Hematopoietic multipotent progenitor cell (in vitro differentiated cells): ENCODE data around the gene B3GALT6. TPM values are rescaled to one million over a fixed set of nuclear protein-coding genes. Genes with fewer than 3 reads are reported as not detected.
"Not testable (repeated sequence)": the region's sequence is repeated elsewhere in the genome, so short reads cannot be mapped to it uniquely, and the experiment has no call there.

Source experiments
- DNase-seq, 3 donors: peaks; one replicate each; pipeline ENCODE4 v3.0.0-alpha.2; 2011 to 2015; ENCODE audit warnings: low read depth in 2 of 3, low spot score in 2 of 3
- total RNA-seq: library from RNA; depleted of rRNA; stranded (reverse); fragments of >200 nt; gene quantifications from one replicate; pipeline ENCODE4 v1.2.3, GENCODE V29; 2012

B3GALT6 gene
- total RNA-seq, 1 donor = 38.5 TPM

DNA sequence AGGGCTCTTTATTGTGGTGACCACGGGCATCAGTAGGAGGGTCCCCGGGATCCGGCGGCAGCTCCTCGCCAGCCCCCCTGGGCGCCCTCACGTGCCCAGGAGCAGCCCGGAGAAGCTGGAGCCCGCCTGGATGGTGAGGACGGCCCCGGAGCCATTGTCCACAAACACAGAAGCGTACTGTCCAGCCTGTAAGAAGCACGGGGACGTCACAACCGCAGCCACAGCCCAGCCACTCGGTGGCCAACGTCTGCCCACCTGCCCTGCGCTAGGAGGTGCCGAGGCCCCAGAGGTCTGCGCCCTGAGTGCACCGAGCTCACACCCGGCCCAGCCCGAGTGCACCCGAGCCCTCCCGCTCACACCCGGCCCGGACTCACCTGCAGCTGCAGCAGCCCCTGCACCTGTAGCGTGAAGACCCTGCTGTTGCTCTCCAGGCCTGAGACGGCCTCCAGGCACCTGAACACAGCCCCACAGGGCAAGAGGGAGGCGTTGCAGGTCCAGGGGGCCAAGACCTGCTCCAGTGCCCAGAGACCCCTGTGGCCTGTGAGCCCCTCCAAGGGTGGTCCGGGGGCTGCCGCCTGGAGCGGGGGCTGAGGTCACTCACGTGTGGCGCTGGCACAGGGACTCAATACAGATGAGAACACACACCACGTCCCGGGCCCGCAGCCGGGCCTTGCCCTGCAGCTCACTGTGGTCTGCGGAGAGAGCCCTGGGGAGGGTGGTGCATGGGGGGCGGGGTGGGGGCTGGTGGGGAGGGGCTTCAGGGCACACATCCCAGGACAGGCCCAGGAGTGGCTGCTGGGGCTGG lies 10.6 kb downstream of the B3GALT6 start:
- DNase-seq = no peak

DNA sequence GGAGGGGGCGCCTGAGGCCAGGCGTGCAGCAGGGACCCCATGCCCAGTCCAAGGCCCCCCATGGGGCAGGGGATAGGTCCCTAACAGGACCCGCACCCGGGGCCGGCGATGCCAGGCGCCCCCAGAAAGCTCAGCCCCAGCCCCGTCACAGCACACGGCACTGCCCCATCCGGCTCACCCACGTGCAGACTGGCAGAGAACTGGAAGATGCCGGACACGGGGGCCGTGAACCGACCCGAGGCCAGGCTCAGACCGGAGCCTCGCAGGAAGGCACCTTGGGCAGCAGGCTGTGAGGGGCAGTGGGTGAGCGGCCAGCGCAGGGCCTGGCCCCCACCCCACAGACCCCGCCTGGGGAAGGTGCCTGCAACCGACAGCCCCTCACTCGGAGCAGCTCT lies 11.2 kb downstream of the B3GALT6 start:
- DNase-seq = no peak

DNA sequence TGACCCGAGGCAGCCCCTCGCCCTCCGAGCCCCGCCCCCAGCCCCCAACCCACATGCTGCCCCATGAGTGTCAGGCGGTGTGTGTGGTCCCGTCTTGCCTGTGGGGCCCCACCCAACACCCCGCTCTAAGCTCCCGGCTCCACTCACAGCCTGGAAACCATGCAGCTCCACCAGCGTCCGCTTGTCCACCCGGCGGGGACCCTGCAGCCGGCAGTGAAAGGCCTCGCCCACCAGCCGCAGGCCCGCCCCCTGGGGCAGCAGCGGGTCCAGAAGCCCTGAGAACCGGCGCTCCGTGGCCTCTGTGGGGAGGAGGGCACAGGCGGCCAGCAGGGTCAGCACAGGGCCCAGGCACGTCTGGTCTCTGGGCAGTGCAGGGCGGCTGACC lies 11.8 kb downstream of the B3GALT6 start:
- no peak for DNase-seq

DNA sequence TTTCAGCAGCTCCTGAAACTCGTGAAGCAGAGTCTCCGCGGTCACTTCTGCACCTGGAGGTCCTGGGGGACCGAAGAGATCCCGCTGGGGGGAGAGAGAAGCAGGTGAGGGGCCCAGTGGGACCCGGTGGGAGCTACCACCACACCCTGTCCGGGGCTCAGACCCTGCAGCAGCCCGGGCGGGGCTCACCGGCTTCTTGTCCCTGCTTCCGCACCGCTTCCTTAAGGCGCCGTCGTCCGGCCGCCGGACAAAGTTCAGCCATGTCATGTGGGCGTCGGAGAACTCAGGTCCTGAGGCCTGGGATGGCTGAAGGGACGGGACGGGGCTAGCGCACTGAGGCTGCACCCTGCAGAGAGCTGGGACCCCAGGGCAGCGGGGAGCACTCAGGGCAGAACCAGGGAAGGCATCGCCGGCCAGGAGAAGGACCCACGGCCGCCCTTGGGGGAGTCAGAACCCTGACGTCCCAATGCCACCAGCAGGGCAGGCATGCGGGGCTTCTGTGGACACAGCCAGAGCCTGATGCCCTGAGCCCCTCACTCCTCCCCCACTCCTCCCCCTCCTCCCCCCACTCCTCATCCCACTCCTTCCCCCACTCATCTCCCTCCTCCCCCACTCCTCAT lies 12.3 kb downstream of the B3GALT6 start:
- DNase-seq = no peak

DNA sequence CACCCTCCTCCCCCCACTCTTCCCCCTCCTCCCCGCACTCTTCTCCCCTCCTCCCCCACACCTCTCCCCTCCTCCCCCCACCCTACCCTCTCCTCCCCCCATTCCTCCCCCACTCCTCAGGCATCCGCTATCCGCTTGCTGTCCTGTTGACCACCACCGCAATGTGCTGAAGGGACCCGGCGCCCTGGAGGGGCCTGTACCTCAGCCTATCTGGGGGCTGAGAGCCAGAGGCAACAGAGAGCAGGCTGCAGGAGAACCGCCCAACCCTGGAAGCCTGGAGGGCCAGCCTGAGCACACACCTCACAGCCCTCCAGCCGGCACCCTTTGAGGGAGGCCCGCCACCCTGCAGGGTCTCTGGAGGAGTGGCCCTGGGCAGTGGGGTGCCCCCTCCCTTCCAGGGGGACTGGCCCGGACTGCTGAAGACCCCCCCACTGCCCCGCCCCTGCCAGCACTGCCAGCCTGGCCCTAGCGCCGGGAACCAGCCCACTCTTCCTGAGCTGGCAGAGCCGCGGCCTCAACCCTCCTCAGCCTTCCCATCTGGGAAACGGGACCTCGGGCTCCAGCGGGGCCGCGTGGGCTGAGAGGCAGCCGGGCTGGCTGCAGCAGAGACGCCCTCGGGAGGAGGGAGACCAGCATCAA lies 13.3 kb downstream of the B3GALT6 start:
- no peak for DNase-seq

DNA sequence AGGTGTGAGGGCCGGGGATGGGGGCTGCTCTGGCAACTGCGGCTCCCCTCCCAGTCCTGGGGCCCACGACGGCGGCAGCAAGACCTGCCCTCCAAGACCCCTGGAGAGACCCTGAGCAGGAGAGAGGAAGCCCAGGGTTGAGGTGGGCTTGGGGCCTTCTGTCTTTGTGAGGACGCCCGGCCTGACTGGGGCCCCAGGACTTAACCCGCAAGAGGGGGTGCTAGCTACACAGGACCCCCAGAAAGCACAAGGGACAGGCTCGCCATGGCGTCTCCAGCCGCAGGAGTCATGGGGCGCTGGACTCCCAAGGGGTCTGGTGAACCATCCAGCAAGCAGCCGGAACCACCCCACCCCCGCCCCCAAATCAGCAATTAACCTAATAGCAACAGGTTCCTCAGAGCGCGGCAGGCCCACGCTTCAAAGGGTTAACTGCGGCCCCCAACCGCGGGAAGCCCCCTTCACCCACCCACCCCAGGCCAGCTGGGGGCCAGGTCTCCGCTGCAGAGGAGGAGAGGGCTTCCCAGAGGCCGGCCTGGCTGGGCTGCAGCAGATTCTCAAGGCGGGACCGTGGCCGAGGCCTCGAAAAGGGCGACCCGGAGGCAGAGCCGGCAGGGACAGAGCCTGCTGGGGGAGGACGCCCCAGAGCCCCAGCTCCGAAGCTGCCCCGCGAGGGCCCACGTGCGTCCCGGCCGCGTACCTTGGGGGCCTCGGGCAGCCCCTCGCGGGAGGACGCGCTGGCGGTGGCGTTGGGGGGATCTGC lies 14.0 kb downstream of the B3GALT6 start:
- no peak for DNase-seq

DNA sequence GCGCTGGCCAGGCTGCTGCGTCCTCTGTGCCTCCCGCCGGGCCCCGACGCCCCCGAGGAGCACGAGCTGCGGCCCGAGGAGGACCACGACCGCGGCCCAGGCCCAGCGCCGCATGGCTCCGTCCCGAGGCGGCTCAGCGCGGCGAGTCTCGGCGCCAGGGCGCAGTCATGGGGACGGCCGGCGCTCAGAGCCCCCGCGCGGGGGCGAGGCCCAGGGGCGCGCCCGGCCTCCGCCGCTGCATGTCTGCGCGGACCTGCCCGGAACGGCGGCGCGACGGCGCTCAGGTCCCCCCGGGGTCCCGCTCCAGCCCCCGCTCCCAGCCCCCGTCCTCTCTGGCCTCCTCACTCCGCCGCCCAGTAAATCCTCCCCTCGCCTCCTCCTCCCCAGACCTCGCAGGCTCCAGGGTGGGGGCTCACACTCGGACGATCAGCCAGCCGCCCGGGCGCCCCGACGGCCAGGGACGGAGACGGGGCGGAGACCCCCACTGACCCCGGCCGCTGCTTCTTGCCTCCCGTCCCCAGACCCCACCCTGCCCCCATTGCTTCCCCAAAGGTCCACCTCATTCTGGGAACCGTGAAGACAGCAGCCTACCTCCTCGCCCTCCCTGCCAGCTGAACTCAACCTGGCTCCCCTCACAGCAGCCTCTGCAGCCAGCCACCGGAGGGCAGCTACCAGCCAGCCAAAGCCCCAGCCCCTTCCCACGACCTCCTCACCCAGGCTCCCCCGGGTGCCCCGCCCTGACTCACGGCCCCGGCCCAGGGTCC lies 14.7 kb downstream of the B3GALT6 start, which contains the start of gene C1QTNF12:
TSS of gene C1QTNF12 (minus strand) at position 146 of the 764 bp plus-strand sequence. CDS start at position 114, 32 bp downstream.
- peak in 1 of 3 donors; percentile 16 for DNase-seq

DNA sequence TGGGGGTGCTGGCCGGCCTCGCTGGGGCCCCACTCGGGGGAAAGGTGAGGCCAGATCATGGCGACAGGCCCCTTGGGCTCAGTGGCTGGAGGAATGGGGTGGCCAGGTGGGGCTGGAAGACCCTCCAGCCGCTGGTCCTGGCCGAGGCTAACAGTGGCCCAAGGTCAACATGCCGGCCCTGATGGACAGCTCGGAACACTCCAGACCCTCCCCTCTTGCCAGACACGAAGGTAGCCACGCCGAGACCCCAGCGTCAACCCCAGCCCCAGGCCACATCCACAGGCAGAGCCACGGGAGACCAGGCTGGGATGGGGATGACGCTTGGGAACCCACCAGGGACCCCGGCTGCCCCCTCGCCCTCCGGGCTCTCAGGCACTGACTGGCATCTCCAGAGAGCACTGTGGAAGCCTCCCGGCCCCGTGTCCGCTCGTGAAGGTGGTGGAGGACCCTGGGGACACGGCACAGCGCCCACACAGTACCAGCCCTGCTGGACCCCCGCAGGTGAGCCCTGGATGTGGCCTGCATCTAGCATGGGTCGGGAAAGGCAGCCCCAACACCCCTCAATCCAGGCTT lies 15.4 kb downstream of the B3GALT6 start:
- DNase-seq = no peak

DNA sequence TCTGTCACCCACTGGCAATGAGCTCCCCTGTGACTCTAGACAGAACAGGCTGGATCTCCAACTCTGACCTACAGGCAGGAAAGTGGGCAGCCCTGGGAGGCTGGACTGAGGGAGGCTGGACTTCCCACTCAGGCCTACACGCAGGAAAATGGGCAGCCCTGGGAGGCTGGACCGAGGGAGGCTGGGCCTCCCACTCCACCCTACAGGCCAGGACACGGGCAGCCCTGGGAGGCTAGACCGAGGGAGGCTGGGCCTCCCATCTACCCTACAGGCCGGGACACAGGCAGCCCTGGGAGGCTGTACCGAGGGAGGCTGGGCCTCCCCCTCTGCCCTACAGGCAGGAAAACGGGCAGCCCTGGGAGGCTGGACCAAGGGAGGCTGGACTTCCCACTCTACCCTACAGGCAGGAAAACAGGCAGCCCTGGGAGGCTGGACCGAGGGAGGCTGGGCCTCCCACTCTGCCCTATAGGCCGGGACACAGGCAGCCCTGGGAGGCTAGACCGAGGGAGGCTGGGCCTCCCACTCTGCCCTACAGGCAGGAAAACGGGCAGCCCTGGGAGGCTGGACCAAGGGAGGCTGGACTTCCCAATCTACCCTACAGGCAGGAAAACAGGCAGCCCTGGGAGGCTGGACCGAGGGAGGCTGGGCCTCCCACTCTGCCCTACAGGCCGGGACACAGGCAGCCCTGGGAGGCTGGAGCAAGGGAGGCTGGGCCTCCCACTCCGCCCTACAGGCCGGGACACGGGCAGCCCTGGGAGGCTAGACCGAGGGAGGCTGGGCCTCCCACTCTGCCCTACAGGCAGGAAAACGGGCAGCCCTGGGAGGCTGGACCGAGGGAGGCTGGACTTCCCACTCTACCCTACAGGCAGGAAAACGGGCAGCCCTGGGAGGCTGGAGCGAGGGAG lies 16.2 kb downstream of the B3GALT6 start:
- not testable (repeated sequence) for DNase-seq

DNA sequence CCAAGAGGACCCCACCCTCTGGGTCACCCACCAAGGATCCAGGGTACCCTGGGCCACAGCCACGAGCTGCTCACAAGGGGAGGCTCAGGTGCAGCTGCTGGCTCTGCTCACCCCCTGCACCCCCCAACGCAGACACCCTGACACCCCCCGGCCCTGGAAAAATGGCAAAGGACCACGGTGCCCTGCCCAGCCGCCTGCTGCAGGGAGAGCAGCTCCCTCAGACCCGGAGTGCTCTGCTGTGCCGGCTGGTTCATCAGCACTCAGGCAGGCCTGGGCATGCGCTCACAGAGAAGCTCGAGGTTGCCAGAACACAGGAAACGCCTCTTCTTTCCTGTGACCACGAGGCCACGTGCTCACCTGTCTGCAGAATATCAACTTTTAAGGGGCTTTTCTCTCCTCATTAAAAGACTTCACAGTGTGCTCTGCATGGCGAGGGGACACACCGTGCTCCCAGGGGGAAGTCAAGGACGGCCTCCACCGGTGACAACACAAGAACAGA lies 18.8 kb downstream of the B3GALT6 start:
- peak in 1 of 3 donors; percentile 38 for DNase-seq

DNA sequence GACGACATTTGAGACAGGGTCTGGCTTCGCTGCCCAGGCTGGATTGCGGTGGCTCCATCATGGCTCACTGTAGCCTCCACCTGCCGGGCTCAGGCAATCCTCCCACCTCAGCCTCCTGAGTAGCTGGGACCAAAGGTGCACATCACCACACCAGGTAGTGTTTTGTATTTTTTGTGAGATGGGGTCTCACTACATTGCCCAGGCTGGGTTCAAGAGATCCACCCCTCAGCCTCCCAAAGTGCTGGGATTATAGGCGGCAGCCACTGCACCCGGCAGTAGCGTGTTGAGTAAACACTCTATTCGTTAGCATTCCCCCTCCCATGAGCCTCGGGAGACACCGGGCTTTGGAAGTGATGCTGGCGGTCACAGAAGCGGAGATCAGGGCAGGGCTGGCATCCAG lies 21.3 kb downstream of the B3GALT6 start:
- no peak for DNase-seq

DNA sequence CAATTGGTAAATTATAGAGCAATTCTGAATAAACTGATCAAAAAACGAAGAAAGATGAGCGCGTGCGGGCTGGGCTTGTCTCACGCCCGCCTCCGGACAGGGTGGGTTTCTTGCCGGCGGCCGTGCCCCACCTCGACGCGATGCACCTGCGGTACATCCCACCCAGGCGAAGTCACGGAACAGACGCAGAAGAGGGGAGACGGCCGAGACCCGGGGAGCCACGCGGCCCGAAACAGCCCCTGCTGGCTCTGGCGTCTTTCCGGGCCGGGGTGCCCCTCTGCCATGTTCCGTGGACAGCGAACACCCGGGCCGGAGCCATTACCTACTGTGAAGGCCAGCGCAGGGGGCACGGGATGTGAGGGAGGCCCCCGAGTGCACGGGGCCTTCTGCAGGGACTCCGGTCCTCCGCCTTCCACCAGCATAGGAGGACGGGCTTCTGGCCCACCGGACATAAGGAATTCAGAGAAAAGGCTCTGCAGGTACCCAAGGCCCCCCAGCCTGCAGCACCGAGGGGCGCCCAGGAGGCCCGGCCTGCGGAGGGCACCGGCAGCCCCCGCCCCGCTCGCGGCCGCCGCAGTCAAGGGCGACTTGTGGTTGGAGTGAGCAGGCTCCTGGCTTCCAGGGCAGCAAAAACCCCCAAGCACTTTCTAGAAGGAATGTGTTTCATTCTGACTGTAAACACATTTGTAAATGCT lies 22.1 kb downstream of the B3GALT6 start:
- no peak for DNase-seq

DNA sequence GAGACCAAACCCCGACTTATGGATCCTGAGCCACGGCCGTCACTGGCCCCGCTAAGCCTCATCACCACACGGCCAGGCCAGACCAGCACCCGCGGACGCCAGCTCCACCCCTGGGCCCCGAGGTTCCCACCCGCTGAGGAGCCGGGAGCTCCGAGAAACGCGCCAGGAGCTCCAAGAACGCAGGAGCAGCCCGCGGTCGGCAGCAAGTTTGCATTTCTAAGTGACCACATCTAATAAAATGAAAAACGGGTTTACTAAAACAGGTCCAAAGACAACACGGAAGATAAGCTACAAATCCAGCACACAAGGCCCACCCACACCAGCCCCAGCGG lies 22.6 kb downstream of the B3GALT6 start:
- DNase-seq = no peak

DNA sequence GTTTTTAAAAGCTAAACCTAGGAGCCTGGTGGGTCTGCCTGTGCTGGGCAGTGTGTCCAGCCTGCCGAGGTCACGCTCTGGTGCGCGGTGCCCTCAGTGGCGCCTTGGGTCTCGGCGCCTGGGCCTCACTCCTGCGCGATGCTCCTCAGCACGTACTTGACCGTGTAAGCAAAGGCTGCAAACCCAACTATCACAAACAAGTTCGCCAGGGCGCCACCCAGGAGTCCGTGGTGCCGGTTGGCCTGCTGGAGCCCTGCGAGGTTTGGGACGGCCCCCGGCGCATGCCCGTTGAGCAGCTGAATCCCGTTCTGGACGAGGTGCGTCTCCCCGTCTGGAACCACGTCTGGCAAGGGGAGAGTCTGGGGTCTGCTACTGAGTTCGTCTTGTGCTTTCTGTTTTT lies 23.0 kb downstream of the B3GALT6 start:
- DNase-seq = no peak

DNA sequence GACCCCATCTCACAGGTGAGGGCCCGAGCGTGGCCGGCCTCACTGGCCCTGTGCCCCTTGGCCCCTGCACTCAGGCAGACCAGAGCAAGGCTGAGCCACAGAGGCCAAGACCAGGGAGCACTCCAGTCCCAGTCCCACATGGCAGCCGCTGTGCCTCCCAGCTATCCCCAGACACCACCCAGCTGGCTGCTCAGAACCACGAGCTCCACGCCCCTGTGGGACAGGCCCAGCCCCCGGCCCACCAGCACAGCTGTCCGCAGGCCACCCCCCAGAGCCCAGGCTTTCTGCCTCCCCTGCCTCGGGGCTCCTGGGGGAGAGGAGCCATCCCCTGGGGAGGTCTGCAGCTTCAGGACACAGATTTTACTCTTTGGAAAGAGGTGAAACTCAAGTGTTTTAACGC lies 23.6 kb downstream of the B3GALT6 start:
- DNase-seq = no peak

DNA sequence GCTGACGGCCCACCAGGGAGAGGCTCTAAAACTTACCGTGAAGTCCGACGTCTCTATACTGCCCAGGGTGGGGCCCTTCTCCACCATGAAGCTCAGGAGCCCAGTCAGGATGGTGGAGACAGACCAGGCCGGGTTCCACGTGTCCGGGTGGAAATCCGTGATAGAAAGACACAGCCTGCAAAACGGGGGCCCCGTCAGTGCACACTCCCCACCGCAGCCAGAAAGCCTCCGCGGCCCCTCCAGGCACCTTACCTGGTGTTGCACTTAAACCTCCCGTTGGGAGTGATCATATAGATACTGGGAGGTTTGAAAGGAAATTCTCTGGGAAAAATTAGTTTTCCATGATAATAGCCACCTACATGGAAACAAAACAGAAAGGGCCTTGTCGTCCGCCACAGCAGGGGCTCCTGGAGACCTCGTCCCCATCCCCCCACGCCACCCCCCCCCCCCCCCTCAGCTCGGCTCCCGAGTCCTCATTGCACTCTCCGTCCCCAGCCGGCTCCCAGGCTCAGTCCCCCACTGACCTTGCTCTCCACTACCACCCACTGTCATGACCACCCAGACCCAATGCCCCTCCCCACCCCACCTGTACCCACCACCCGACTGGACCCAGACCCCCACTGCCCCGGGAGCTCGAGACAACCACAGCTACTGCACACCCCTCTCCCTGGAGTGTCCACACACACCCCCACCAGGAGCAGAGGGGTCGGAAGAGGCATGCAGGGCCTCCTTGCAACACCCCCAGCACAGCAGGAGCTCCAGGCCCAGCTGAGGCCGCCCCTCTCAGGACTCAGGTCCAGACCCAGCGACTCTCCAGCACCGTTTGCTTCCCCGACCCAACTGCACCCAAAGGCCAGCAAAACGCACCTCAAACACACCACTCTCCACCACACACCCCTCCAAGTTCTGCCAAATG lies 25.2 kb downstream of the B3GALT6 start:
- no peak for DNase-seq

DNA sequence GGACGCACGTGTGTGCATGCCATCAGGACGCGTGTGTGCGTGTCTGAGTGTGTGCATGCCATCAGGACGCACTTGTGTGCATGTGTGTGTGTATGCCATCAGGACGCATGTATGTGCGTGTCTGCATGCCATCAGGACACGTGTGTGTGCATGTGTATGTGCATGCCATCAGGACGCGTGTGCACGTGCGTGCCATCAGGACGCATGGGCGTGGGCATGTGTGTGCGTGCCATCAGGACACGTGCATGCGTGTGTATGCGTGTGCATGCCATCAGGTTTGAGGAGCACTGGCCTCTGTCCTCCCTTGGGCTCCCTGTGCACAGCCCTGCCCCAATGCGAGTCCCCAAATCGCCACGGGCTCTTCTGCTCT lies 27.1 kb downstream of the B3GALT6 start:
- no peak for DNase-seq
